GM19452 (cell line): Measurements from ENCODE around the gene PARP6.

ENCODE experiments used
- ATAC-seq: cut with Tn5 transposase; IDR thresholded peaks from one replicate; pipeline ENCODE4 v1.9.1; 2021; ENCODE audit not compliant: unreplicated experiment

PARP6 gene

GRCh38 chr15:72201391-72201921 is 70.9 kb downstream of the PARP6 start:
- ATAC-seq: no peak

GRCh38 chr15:72200395-72201237 is 71.7 kb downstream of the PARP6 start:
- ATAC-seq: no peak

- no peak for ATAC-seq
Measured at GRCh38 chr15:72199721-72200212, 72.6 kb downstream of the PARP6 start.

GRCh38 chr15:72199205-72199515 is 73.2 kb downstream of the PARP6 start:
- ATAC-seq: no peak

- no peak for ATAC-seq
Measured at GRCh38 chr15:72198356-72199204, 73.8 kb downstream of the PARP6 start.

- ATAC-seq: no peak
Measured at GRCh38 chr15:72197460-72198355, 74.6 kb downstream of the PARP6 start, which contains the start of gene GRAMD2A. Gene GRAMD2A (minus strand): TSS chr15:72197787.

GRCh38 chr15:72197041-72197459 is 75.3 kb downstream of the PARP6 start:
- no peak for ATAC-seq

GRCh38 chr15:72196409-72197040 is 75.8 kb downstream of the PARP6 start:
- no peak for ATAC-seq

- no peak for ATAC-seq
Measured at GRCh38 chr15:72195101-72195511, 77.2 kb downstream of the PARP6 start.

GRCh38 chr15:72193836-72194396 is 78.4 kb downstream of the PARP6 start:
- ATAC-seq: no peak

GRCh38 chr15:72192416-72192815 is 79.9 kb downstream of the PARP6 start:
- no peak for ATAC-seq
